Fibroblast of skin of abdomen (primary cell): ENCODE results near the gene ETS2. TPM values are rescaled to one million over a fixed set of nuclear protein-coding genes. Genes with fewer than 3 reads are reported as not detected.

Experiments
- DNase-seq: peaks from one replicate; pipeline ENCODE4 v3.0.0-alpha.2; 2013
- polyA plus RNA-seq, 2 experiments: library from polyadenylated mRNA; unstranded; fragments of 120-200 nt; gene quantifications; one replicate each; pipeline ENCODE4 v1.2.1, GENCODE V29; 2013; ENCODE audit not compliant: insufficient read length in 2 of 2

Gene ETS2
- polyA plus RNA-seq (2013, experiment 1 of 2; ENCODE audit: insufficient read length), result 32.3 TPM
- polyA plus RNA-seq (2013, experiment 2 of 2; ENCODE audit: insufficient read length), result 31.4 TPM

- DNase-seq, result peak; percentile 94
Observed at GRCh38 chr21:38805328-38806152, at the start of gene ETS2. ETS2 (plus strand) TSS chr21:38805929; CDS start chr21:38810035, 4,106 bp downstream.

DNA sequence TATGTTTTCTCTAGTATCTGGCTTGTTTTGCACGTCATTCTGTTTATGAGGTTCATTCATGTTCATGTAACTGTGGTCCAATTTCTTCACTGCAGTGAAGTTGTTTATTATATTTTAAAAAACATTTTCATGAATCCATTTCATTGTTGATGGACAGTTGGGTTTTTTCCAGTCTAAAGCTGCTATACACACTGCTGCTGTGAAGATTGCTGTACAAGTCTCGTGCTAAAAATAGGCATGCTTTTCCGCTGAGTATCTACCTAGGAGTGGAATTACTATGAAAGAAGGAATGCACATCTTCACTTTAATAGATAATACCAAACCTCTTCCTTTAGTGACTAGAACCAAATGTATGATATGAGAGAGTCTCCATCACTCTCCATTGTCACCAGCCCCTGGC is 49.0 kb upstream of the ETS2 start:
- peak; percentile 88 for DNase-seq

DNA sequence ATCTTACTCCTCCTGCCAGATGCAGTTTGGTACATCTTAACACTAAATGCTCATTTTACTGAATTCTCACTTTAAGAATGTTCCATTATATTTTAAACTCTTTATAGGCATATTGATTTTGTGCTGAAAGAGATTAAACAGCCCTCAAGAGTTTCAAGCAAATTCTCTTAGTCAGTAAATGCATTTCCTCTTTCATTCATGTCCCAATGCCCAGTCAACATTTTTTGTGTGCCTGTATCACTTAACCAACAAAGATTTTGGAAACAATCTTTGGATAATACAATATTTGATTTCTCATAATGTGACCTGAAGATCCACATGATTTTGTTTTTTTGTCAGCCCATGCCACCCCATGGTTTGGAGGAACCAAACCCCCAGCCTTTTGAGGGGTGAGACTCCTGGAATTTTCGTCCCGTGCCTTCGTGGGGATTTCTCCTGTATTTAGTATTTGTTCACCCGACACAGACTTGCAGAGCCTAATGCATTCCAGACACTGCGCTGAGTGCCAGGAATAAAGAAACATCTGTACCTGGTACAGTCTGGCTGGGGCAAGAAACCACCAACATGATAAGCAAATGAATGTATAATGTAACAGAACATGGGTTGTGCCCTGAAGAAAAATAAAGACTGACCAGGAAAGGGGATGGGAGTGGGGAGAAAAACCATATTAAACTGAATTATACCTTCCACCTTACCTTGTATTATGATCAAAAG is 47.1 kb upstream of the ETS2 start:
- DNase-seq, result peak; percentile 31

DNA sequence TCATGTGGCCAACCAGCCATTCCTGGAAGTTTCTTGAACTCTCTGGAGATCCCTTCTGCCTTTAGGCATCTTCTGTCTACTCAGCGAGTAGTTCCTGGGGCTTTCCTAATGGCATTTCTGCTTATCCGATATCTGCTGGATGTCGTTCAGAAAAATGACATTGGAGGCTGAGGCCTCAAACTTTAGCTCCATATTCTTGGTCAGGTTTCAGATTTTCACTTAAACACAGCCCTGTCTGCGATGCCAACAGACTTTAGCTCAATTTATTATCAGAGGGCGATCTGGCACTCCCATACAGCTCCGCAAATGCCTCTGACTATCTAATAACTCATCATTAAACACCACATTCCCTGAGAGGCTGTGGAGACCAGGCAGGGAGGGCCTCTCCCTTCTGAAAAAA is 46.3 kb upstream of the ETS2 start:
- no peak for DNase-seq

- DNase-seq, result peak; percentile 16
Observed at GRCh38 chr21:38760017-38760761, 45.5 kb upstream of the ETS2 start.

DNA sequence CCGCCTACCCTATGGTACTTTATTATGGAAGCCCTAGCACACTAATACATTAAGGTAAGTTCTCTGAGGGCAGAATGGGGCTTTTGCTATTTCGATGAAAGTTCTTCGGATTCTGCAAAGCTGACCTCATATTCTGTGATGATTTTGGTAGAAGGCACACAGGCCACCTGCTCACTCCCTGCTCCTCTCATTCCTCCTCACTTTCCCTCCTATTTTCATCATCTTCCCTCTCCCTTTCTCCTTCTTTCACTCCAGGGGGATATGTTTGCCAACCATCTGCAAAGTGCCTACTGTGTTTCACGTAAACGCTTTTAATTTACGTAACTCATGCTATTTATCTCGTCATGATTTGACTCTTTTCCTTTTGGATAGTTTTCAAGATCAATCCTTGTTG is 45.0 kb upstream of the ETS2 start:
- DNase-seq, result no peak

DNA sequence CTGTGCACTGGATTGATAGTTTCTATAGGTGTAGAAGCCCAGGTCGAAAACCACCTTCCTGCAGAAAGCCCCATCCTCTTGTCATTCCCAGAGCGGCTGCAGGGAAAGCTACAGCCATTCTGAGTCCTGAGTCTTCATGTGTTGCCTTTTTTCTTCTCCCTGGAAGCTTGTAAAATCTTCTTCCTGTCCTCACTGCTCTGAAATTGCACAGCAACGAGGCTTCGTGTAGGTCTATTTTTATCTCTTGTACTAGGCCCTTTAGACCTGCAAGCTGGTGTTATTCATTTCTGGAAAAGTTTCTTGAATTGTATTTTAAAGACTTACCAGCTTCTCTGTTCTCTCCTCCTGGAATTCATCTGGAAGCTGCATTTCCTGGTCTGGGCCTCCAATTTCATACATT is 44.2 kb upstream of the ETS2 start:
- no peak for DNase-seq

GRCh38 chr21:38765056-38765455 is 40.7 kb upstream of the ETS2 start:
- peak; percentile 12 for DNase-seq

- no peak for DNase-seq
Observed at GRCh38 chr21:38766987-38767722, 38.6 kb upstream of the ETS2 start.

GRCh38 chr21:38768471-38769063 is 37.2 kb upstream of the ETS2 start:
- peak; percentile 89 for DNase-seq

GRCh38 chr21:38769191-38769780 is 36.4 kb upstream of the ETS2 start:
- peak; percentile 78 for DNase-seq

DNA sequence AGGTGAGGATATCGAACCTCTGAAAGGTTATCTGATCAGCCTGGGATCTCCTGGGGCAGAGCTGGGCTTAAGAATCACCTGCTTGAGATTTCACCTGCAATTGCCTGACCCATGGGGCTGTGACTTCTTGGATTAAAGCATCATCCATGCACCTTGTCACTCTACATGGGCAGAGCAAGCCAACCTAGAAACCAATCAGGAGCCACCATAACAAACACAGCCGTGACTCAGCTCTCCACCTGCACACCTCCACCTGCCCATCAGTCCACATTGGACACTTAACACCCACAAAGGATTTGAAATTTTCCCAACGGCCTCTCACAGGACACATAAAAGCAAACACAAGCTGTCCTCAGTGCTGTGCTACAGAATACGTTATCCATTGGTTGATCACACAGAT is 35.1 kb upstream of the ETS2 start:
- DNase-seq, result no peak

DNA sequence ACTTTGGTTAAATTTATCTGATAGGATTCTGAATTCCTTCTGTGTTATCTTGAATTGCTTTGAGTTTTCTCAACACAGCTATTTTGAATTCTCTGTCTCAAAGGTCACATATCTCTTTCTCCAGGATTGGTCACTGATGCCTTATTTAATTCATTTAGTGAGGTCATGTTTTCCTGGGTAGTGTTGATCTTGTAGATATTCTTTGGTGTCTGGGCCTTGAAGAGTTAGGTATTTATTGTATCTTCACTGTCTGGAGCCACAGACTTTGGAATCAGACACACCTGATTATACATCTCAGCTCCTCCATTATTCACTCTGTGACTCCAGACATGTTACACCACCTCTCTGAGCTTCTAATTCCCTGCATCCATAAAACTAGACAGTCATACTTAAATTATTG is 34.2 kb upstream of the ETS2 start:
- DNase-seq, result no peak

DNA sequence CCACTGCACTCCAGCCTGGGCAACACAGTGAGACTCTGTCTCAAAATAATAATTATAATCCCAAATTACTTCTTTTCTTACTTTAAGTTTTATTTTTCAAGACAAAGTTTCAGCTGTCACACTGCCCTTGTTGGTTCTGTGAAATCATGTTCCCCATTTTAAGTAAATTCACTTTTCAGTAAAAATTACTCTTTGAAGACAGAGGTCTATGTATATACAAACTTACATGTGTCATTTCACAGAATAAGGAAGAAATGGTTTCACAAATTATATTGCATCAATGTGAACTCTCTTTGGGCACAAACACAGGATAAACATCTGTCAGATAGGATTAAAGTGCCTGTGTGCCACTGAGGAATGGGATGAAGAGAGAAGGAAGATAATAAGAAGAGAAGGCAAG is 33.1 kb upstream of the ETS2 start:
- DNase-seq, result no peak

DNA sequence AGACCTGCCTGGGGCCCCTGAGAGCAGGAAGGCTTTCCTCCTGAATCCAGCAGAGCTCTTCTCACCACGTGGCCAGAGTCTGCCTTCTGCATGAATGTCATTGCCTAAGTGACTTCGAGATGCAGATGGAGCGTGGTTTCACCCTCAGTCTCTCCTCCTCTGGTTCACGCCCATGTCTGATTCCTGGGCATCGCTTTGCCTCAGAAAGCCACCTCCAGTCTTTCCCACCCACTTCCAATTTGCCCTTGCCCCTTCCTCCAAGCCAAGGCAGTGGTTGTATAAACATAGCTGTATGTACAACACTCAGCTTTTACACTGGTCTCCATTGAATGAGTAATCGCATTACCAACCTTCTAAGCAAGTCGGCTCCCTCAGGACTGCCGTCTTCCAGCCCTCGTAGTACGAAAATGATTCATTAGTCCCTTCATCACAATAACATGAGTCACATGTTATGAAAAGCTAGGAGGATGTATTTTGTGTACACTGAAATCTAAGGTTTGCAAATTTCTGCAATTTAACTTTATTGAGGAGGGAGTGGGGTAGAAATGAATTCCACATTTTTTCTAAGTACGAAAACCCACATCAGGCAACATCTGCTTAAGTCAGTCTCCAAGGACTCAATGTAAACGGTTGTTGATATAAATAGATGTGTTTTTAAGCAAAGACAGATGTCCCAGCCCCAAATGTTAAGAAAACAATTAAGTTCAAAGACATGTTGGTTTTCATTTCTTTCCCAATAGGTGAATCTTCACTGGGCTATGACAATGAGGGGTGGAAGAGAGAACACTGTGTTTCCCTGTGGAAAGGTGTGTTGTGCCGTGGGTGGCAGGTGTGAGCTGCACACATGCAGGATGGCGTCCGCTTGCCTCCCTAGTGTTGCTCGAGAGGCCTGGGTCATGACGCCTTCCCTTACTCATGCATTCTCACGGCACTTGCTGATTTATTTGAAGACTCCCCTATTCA is 32.3 kb upstream of the ETS2 start:
- DNase-seq, result peak; percentile 95

GRCh38 chr21:38774152-38774551 is 31.6 kb upstream of the ETS2 start:
- DNase-seq, result no peak

- DNase-seq, result no peak
Observed at GRCh38 chr21:38774586-38775285, 31.0 kb upstream of the ETS2 start.

- no peak for DNase-seq
Observed at GRCh38 chr21:38775733-38776132, 30.0 kb upstream of the ETS2 start.

GRCh38 chr21:38777015-38777414 is 28.7 kb upstream of the ETS2 start:
- no peak for DNase-seq

- no peak for DNase-seq
Observed at GRCh38 chr21:38777531-38777930, 28.2 kb upstream of the ETS2 start.
